Measurements from ENCODE around the gene GPS1.

The GPS1 gene

DNA sequence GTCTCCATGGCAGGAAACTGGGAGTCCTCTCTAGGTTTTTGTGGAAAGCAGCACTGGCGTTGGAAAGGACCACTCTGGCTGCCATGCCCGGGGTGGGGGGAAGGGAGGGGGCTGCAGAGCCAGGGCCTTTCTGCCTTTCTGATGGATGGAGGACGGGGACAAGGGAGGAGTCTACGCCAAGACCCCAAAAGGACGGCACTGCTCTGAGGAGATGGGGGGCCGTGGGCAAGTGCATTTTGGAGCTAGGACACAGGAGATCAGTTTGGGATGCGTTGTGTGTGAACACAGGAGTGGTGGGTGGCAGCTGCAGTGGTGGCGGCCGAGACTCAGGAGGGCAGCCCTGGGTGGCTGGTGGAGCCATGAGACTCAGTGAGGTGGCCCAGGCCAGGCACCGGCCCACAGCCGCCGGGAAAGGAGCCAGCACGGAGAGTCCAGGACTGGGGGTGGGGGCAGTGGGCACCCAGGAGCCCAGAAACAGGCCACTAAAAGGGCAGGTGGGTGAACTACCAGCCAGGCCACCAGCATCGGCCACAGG is 31.1 kb upstream of the GPS1 start:
- peak overlapping the region; percentile 39 for H3K4me3 Mint-ChIP-seq
- no peaks in the 10 kb centered on the region for H3K27me3 Mint-ChIP-seq
- peaks cover 13% of the 10 kb centered on the region for H3K4me1 Mint-ChIP-seq
- no peaks in the 10 kb centered on the region for H3K9me3 Mint-ChIP-seq
- H3K36me3 Mint-ChIP-seq, result no peaks in the 10 kb centered on the region
- H3K27ac Mint-ChIP-seq, result no peak overlapping the region

DNA sequence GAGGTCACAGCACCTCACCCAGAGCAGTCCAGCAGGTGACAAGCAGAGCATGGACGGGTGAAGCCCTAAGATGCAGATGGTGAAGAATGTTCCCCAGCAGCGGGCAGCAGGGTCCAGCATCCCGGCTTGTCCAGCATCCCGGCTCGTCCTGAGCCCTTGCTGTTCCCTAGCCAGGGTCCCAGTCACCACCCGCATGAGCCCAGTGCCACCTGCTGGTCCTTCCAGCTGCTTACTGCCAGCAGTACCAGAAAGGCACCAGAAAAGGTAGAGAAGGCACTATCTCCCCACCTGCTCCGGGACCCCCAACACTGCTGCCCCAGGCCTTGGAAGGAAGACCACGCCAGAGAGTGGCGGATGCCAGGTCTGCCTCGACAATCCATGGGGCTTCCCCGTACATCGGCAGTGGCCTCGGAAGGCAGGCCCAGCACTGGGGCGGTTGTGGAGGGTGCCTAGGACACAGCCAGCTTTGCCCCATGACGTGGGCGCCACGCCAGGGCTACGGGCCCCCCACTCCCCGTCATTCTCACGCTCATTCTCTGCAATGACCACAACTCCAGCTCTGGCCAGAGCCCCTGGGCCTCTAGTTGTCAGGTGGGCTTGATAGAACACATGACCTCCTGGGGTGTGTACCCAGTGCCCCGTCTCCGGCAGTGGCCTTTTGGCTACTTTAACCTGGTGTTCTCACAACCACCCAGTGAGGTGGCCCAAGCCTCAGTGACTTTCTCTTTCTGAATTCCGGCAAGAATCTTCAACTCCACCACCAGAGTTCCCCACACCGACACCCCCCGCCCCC is 30.4 kb upstream of the GPS1 start:
- Mint-ChIP-seq H3K36me3 (no peaks in the 10 kb centered on the region), H3K9me3 (no peaks in the 10 kb centered on the region), H3K4me3 (peak overlapping the region; percentile 88), H3K27ac (peak overlapping the region; percentile 35), H3K4me1 (peaks cover 13% of the 10 kb centered on the region), H3K27me3 (no peaks in the 10 kb centered on the region)

DNA sequence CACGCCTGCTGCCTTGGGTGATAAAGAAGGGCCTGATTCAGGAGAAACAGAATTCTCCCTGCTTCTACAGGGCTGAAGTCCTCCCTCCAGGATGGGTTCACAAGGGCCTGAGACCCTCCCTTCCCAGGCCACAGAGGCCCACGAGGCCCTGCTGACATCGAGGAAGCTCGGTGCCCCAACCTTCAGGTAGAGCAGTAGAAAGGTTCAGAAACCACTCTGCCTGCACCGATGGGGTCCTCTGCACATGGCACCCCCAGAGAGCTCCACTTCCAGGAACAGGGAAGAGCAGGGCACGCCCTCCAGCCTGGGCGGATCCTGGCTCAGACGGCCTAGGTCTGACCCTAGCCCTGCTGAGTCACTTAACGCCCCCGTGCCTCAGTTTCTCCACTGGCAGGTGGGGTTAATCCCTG is 29.8 kb upstream of the GPS1 start:
- H3K27me3 Mint-ChIP-seq, result no peaks in the 10 kb centered on the region
- no peak overlapping the region for H3K27ac Mint-ChIP-seq
- H3K36me3 Mint-ChIP-seq, result no peaks in the 10 kb centered on the region

DNA sequence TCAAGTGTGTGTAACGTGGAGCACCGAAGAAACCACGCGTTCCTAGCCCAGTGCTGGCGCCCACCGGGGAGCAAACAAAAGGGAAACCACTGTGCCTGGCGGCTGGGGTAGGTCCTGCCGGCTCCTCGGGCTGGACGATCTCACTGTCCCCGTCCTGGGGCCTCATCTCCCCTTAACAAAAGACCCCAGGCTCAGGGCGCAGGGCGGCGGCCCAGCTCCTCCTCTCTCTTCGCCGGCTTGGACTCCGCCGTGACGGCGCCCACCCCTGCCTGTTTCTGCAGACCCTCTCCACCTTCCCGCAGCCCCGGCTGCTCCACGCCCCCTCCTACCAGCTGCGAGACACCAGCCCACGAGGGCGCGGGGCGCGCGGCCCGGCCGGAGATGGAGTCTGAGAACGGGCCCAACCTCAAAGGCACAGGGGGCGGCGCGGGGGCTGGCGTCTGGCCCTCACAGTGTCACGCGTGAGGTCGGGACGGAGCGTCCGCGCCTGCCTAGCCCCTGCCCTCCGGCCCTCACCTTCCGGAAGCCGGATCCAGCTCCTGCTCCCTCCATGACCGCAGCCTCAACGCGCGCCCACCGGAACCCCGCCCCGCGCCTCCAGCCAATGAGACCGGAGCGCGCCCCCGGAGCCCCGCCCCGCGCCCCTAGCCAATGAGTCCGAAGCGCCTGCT is 29.3 kb upstream of the GPS1 start, which contains the start of gene CENPX:
Gene CENPX (minus strand): TSS at position 569 of the 671 bp plus-strand sequence. CDS start 17 bp downstream, at position 552.
- H3K9me3 Mint-ChIP-seq, result no peaks in the 10 kb centered on the region
- peak within 1 kb of the TSS; percentile 88 for H3K4me3 Mint-ChIP-seq
- H3K4me1 Mint-ChIP-seq, result peaks cover 13% of the 10 kb centered on the region
- no peaks in the 10 kb centered on the region for H3K36me3 Mint-ChIP-seq
- peak within 1 kb of the TSS; percentile 68 for H3K27ac Mint-ChIP-seq
- H3K27me3 Mint-ChIP-seq, result no peaks in the 10 kb centered on the region

More for the DNA sequence above, 29.8 kb upstream of the GPS1 start:
- H3K4me3 Mint-ChIP-seq, result peak overlapping the region; percentile 88
- H3K4me1 Mint-ChIP-seq, result peaks cover 13% of the 10 kb centered on the region
- no peaks in the 10 kb centered on the region for H3K9me3 Mint-ChIP-seq

DNA sequence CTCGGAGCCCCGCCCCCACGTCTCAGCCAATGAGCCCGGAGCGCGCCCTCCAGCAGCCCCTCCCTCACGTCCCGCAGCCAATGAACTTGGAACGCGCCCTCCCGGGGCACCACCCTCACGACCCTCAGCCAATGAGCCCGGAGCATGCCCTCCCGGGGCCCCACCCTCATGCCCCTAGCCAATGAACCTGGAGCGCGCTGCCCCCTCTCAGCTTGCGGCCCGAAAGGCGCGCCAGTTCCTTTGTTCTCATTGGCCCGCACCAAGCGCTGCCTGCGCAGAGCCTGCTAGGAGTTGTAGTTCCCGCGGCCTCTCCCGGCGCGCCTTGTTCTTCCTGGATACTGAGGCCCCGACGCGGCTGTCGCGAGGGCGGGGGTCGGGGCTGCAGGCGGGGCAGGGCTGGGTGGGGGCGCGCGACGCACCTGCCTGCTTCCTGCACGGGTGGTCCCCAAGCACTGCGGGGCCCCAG is 28.7 kb upstream of the GPS1 start, which contains the start of gene LRRC45:
Gene LRRC45 (plus strand): TSS at position 325 of the 466 bp plus-strand sequence. CDS start 339 bp downstream, outside the sequence.
- peak within 1 kb of the TSS; percentile 88 for H3K4me3 Mint-ChIP-seq
- H3K27ac Mint-ChIP-seq, result peak within 1 kb of the TSS; percentile 68
- peaks cover 13% of the 10 kb centered on the region for H3K4me1 Mint-ChIP-seq
- H3K36me3 Mint-ChIP-seq, result no peaks in the 10 kb centered on the region
- H3K9me3 Mint-ChIP-seq, result no peaks in the 10 kb centered on the region
- H3K27me3 Mint-ChIP-seq, result no peaks in the 10 kb centered on the region

DNA sequence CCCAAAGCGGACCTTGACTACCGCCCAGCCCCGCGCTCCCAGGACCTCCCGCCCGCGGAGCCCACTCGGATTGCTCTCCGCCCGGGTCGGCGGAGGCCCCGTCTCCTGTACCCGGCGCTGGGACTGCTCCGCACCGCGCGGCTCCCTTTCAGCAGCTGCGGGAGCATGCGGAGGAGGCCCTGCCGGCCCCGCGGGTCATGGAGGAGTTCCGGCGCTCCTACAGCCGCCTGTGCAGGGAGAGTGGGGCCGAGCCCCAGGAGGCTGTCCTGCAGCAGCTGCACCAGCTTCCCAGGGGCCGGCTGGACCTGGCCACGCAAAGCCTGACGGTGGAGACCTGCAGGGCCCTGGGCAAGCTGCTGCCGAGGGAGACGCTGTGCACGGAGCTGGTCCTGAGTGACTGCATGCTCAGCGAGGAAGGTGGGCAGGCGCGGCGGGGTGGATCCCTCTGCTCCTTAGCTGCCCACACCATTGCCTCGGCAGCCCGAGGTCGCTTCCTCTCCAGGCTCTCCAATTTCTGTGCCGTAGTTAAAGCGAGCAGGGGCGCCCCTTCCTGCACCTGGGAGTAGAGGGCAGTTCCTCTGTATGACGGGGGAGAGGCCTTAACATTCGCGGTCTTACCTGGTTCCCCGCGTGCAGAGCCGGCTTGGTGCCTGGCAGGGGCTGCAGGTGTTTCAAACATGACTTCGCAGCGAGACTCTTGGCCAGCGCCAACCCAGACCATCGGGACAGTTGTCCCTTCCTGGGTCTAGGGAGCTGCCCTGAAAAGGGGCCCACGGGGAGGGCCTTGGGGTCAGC is 28.1 kb upstream of the GPS1 start:
- Mint-ChIP-seq H3K36me3 (no peaks in the 10 kb centered on the region), H3K27me3 (no peaks in the 10 kb centered on the region), H3K4me3 (peak overlapping the region; percentile 82), H3K4me1 (peaks cover 13% of the 10 kb centered on the region), H3K27ac (no peak overlapping the region), H3K9me3 (no peaks in the 10 kb centered on the region)

DNA sequence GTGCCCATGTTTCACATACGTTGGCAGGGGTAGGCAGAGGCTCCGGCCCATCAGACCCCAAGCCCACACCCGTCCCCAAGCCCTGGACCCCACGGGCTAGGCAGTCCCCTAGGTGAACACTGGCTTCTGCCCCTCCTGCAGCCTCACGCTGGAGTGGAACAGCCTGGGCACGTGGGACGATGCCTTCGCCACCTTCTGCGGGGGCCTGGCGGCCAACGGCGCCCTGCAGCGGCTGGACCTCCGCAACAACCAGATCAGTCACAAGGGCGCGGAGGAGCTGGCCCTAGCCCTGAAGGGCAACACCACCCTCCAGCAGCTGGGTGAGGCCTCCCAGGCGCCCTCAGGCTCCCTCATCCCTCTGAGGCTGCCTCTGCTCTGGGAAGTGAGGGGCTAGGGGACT is 26.8 kb upstream of the GPS1 start:
- H3K9me3 Mint-ChIP-seq, result no peaks in the 10 kb centered on the region
- no peaks in the 10 kb centered on the region for H3K36me3 Mint-ChIP-seq
- no peak overlapping the region for H3K4me3 Mint-ChIP-seq
- H3K27me3 Mint-ChIP-seq, result no peaks in the 10 kb centered on the region
- no peak overlapping the region for H3K27ac Mint-ChIP-seq
- peaks cover 17% of the 10 kb centered on the region for H3K4me1 Mint-ChIP-seq

DNA sequence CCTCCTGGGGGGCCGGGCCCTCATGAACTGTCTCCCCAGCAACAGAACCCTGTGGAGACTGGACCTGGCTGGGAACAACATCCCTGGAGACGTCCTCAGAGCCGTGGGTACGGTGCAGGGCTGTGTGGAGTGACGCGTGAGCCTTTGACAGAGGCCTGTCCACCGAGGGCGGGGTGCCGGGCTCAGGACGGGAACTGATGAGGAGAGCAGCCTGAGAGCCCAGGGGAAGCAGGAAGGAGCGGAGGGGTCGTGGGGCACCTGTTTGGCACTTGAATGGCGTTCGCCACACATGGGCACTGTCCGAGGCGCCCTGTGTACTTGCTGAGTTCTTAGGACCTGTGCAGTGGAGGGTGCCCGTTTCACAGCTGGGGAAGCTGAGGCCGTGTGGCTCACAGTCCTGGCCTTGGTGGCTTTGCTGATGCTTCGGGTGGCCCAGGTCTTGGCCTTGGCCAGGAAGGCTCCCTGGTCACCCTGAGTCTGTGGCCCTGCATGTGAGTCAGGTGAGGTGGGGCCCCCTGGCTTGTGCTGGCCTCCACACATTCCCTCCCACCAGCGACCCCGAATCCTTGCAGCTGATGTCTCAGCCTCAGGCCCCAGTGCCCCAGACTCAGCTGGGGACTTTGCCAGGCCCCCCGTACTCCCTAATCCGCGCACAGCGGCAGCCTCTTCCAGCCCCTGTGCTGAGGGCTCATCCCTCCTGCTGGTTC is 26.1 kb upstream of the GPS1 start:
- H3K27ac Mint-ChIP-seq, result no peak overlapping the region
- peaks cover 13% of the 10 kb centered on the region for H3K4me1 Mint-ChIP-seq
- no peak overlapping the region for H3K4me3 Mint-ChIP-seq
- H3K36me3 Mint-ChIP-seq, result no peaks in the 10 kb centered on the region
- no peaks in the 10 kb centered on the region for H3K27me3 Mint-ChIP-seq
- H3K9me3 Mint-ChIP-seq, result no peaks in the 10 kb centered on the region

DNA sequence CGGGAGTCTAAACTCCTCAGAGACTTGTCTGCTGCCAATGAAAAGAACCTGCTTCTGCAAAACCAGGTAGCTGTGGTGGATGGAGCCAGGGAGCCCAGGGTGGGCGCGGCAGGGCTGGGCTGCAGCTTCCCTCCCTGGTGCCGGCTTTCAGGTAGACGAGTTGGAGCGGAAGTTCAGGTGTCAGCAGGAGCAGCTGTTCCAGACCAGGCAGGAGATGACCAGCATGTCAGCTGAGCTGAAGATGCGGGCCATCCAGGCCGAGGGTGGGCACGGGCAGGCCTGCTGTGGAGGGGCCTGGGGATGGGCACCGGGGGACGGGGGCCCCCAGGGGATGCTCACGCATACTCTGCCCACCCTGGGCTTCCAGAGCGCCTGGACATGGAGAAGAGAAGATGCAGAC is 23.5 kb upstream of the GPS1 start:
- Mint-ChIP-seq H3K9me3 (no peaks in the 10 kb centered on the region), H3K27me3 (no peaks in the 10 kb centered on the region), H3K27ac (no peak overlapping the region), H3K36me3 (no peaks in the 10 kb centered on the region), H3K4me1 (peaks cover 4% of the 10 kb centered on the region), H3K4me3 (no peak overlapping the region)

DNA sequence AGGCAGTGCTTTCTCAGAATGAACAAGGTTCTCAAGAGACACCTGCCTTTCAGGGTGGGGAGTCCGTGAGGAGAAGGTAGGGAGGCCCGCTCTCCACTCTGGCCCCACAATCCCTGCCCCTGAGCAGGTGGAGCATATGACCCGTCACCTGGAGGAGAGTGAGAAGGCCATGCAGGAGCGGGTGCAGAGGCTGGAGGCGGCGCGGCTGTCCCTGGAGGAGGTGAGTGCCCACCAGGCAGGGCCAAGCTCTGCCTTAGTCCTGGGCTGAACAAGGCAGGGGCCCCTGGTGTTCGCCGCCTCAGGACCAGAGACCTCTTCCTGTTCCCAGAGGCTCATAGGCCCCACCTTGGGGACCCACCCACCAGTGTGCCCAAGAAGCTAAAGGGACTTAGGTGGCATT is 22.7 kb upstream of the GPS1 start:
- Mint-ChIP-seq H3K4me3 (no peak overlapping the region), H3K27ac (no peak overlapping the region), H3K36me3 (no peaks in the 10 kb centered on the region), H3K4me1 (peaks cover 4% of the 10 kb centered on the region), H3K27me3 (no peaks in the 10 kb centered on the region), H3K9me3 (no peaks in the 10 kb centered on the region)

DNA sequence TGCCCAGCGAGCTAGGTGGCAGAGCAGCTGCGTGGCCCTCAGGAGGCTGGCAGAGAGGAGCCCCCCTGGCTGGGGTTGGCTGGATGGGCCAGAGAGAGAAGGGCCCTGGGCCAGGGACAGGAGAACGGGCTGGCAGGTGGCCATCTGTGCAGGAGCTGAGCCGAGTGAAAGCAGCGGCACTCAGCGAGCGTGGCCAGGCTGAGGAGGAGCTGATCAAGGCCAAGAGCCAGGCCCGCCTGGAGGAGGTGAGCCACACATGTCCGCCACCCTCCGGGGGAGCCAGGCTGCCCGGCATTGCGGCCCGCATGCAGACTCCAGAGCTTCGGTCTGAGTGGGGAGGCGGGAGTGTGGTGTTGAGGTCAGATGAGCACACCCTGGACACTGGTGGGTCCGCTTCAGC is 22.3 kb upstream of the GPS1 start:
- no peaks in the 10 kb centered on the region for H3K27me3 Mint-ChIP-seq
- peaks cover 4% of the 10 kb centered on the region for H3K4me1 Mint-ChIP-seq
- no peak overlapping the region for H3K4me3 Mint-ChIP-seq
- no peaks in the 10 kb centered on the region for H3K9me3 Mint-ChIP-seq
- H3K27ac Mint-ChIP-seq, result no peak overlapping the region
- H3K36me3 Mint-ChIP-seq, result no peaks in the 10 kb centered on the region

DNA sequence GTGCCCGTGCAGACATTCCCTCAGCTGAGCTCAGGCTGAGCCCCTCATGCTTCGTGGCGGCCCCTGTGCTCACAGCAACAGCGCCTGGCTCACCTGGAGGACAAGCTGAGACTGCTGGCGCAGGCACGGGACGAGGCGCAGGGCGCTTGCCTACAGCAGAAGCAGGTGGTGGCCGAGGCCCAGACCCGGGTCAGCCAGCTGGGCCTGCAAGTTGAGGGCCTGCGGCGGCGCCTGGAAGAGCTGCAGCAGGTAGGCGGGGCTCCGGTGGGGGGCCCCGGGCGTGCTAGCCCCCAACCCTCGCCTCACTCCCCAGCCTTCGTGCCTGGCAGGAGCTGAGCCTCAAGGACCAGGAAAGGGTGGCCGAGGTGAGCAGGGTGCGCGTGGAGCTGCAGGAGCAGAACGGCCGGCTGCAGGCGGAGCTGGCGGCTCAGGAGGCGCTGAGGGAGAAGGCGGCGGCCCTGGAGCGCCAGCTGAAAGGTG is 21.7 kb upstream of the GPS1 start:
- Mint-ChIP-seq H3K4me3 (peak overlapping the region; percentile 88), H3K9me3 (no peaks in the 10 kb centered on the region), H3K27ac (no peak overlapping the region), H3K36me3 (no peaks in the 10 kb centered on the region), H3K4me1 (peaks cover 7% of the 10 kb centered on the region), H3K27me3 (no peaks in the 10 kb centered on the region)

DNA sequence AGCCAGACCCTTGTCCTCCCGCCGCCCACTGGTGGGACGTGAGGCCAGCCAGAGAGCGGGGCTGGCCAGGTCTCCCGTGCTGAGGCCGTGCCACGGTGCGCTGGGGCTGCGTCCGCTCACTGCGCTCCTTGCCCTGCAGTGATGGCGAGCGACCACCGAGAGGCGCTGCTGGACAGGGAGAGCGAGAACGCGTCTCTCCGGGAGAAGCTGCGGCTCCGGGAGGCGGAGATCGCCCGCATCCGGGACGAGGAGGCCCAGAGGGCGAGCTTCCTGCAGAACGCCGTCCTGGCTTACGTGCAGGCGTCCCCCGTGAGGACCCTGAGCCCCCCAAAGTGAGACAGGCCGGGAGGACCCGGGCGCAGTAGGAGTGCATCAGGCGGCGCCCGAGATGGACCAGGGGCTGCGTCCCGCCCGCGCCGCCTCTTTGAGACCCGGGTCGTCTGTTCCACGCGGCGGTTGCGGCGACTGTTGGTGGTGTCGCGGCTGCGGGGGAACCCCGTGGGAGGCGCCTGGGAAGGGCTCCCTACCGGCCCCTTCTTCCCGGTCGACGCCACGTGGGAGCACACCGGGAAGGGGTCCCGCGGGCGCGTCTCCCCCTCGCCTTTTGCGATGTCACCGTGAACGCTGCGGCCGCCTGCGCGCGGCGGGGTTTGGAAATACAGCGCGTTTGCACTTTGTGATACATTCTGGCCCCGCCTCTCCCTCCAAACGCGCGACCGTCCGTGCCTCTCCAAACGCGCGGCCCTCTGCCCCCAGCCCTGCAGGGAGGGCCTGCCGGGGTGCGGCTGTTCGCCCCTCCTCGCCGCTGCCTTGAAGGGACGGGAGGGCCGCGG is 21.0 kb upstream of the GPS1 start:
- Mint-ChIP-seq H3K27me3 (no peaks in the 10 kb centered on the region), H3K27ac (peak overlapping the region; percentile 59), H3K36me3 (no peaks in the 10 kb centered on the region), H3K9me3 (no peaks in the 10 kb centered on the region), H3K4me3 (peak overlapping the region; percentile 88), H3K4me1 (peaks cover 13% of the 10 kb centered on the region)

DNA sequence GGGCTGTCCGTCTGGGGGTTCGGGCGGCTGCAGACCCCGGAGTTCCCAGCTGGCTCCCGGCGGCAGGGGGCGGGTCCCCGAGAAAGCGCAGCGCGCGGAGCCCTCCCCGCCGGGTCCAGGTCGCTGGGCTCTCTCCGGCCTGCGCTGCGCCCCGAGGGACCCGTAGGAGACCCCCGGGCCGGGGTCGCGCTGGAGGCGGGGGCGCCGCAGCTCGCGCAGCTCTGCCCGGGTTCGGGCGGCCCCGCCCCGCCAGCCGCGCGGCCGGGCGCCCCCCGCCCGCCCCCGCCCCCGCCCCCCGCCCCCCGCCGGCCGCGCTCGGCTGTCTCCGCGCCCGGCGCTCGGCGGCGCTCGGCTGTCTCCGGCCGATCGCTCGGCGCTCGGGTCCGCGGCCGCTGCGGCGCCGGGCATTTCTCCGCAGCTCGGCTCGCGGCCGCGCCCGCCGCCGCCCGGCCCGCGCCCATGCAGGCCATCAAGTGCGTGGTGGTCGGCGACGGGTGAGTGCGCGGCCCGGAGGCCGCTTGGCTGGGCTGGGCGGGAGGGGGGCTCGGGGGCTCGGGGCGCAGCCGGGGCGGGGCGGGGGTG is 20.3 kb upstream of the GPS1 start, which contains the start of gene RAC3:
Gene RAC3 (plus strand): TSS at position 376 of the 582 bp plus-strand sequence. CDS start 84 bp downstream, at position 460.
- Mint-ChIP-seq H3K27me3 (no peaks in the 10 kb centered on the region), H3K4me1 (peaks cover 18% of the 10 kb centered on the region), H3K4me3 (peak within 1 kb of the TSS; percentile 88), H3K27ac (peak within 1 kb of the TSS; percentile 59), H3K36me3 (no peaks in the 10 kb centered on the region), H3K9me3 (no peaks in the 10 kb centered on the region)
